NCI-H1930 (cell line): ENCODE data around the gene NRN1L.
"Not testable (repeated sequence)": the region's sequence is repeated elsewhere in the genome, so short reads cannot be mapped to it uniquely, and the experiment has no call there.

Source experiments
- DNase-seq, 2 experiments: peaks; one replicate each; lab custom pipeline; 2025; lab: John Stamatoyannopoulos, UW

NRN1L gene

DNA sequence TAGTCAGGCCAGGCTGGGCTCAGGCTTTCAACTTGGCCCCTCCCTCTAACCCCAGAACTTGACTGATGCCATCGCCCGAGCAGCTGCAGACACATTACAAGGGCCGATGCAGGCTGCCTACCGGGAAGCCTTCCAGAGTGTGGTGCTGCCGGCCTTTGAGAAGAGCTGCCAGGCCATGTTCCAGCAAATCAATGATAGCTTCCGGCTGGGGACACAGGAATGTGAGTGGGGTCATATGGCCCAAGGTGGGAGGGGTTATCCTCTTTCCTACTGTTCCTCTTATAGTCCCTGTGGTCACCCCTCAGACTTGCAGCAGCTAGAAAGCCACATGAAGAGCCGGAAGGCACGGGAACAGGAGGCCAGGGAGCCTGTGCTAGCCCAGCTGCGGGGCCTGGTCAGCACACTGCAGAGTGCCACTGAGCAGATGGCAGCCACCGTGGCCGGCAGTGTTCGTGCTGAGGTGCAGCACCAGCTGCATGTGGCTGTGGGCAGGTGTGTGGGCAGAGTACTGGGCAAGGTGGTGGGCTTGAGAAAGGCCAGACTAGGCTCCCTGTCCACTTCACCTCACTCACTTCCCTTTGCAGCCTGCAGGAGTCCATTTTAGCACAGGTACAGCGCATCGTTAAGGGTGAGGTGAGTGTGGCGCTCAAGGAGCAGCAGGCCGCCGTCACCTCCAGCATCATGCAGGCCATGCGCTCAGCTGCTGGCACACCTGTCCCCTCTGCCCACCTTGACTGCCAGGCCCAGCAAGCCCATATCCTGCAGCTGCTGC lies 2.1 kb upstream of the NRN1L start:
- no peak for DNase-seq

DNA sequence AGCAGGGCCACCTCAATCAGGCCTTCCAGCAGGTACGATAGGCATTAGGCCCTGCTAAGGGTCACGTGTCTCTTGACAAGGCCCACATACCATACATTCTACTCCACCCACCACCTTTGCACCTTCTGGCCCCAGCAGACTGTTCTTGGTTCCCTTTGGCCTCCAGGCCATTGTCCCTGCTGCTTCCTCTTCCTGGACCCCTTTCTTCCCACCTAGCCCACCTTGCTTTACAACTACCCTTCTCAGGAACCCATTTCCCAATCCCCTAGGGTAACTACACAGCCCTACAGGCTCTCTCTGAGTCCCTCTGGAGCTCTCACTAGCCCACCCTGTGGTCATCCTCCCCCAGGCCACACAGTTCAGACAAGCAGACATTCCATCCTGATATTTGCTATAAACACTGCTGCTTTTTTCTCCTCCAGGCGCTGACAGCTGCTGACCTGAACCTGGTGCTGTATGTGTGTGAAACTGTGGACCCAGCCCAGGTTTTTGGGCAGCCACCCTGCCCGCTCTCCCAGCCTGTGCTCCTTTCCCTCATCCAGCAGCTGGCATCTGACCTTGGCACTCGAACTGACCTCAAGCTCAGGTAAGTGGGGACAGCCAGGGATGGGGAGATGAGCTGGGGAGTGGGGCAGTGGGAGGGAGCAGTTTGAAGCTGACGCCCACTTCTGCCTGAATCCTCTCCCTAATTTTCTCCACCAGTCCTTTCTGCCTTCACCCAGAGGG lies 1.4 kb upstream of the NRN1L start:
- no peak for DNase-seq

DNA sequence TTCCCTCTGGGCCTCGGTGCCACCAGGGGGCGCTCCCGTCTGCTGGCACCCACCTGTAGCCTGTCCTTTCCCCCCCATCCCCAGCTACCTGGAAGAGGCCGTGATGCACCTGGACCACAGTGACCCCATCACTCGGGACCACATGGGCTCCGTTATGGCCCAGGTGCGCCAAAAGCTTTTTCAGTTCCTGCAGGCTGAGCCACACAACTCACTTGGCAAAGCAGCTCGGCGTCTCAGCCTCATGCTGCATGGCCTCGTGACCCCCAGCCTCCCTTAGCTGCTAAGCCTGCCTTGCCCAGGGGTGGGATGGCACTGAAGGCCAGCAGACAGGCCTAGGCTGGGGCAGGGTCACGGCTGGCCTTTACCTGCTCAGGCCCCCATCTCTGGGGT lies 818 bp upstream of the NRN1L start:
- DNase-seq, result no peak

DNA sequence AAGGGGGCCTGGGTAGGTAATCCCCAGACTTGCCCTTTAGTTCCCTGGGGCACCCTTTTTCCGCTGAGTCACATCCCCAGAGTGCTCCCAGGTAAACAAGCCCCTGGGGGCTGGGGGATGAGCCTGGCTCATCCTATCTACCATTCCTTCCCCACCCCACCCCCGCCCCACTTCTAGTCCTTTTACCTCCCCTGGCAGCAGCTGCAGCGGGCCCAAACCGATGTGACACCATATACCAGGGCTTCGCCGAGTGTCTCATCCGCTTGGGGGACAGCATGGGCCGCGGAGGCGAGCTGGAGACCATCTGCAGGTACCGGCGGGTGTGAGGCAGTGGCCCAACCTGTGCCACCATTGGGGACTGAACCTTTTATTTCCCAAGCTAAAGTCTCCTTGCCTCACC lies 860 bp downstream of the NRN1L start:
- no peak for DNase-seq

DNA sequence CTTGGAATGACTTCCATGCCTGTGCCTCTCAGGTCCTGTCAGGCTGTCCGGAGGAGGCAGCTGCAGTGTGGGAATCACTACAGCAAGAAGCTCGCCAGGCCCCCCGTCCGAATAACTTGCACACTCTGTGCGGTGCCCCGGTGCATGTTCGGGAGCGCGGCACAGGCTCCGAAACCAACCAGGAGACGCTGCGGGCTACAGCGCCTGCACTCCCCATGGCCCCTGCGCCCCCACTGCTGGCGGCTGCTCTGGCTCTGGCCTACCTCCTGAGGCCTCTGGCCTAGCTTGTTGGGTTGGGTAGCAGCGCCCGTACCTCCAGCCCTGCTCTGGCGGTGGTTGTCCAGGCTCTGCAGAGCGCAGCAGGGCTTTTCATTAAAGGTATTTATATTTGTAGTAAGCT lies 1.3 kb downstream of the NRN1L start:
- DNase-seq, result no peak

DNA sequence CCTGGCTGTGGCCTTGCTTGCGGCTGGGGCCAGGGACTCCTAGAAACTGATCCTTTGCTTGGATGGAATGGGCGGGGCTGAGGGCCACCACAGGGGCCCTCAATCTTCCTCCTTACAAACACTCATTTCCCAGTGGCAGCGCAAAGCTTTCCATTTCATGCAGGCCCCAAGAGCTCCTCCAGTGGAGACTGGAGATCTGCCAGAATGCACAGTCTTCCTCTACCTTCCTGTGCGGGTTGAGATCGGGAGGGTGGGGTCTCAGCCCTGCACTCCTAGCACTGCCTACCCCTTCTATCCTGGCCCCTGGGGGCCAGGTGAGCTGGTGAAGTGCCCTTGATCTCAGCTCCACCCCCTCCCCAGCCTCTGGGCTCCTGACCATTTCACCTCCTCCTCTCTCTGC lies 1.7 kb downstream of the NRN1L start:
- DNase-seq, result no peak

DNA sequence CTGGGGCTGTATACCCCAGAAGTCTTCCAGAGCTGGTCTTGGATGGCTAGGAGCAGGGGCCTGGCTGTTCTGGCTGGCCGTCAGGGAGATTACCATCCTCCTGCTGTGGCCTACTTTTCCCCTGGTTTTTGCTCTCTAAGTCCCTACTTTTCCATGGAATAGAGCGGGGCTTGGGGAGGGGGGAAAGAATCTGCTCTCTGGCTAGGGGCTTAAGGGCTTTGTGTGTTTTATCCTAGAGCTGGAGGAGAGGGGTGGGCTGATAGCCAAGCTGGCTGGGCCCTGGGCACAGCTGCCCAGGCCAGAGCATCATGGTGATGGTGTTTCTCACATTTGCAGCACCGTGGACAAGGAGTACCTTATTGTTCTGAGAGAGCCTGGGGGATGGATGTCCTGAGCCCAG lies 3.6 kb downstream of the NRN1L start:
- no peak for DNase-seq

DNA sequence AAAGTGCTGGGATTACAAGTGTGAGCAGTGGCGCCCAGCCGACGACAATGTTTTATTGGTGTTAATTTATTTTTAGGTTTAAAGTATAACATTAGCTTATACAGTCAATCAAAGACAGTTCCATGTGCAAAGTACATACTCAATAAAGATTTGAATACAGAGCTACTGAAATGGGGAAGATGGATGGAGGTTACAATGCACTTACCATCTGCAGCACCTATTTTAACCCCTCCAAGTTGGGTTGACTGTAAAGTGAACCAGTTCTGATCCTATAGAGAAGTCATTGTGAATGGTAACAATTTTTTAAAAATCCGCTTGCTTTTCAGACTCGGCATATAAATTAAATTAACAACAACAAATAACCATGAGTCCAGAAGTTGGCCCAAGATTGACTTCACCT lies 7.7 kb downstream of the NRN1L start:
- DNase-seq, result no peak

DNA sequence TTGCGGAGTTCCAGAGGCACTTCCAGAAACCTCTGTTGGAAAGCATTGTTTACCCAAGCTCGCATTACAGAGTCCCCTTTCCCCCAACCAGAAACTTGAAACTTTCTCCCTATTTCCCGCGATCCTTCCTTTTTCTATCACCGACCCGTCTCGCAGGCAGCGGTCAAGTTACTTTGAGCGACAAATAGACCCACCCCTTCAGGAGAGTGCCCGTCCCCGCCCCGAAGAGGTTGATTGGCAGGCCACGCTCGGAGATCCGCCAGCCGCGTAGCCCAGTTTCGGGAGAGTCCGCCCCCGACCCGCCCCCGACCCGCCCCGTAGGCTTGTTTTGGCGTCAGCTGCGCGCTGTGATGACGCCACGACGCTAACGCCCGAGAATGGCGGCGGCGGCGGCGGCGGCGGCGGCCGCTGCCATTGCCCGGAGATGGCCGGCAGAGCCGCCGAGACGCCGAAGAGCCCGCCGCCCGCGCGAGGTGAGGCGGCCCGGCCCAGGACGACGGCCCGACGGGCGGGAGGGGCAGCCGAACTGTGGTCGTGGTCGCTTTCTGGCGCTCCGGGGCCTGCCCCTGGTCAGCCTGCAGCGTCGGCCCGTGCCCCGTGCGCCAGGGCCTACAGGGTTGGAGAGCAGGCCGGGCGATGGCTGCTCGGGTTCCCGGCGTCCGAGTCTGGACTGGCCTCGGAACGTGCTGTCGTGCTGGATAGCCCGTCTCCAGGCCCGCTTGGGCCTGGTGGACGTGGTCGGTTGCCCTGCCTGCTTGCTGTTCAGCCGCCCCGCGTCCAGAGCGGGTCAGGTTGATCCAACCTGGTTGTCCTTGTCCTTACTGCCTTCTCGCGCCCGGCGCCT lies 8.4 kb downstream of the NRN1L start, which contains the start of gene PSKH1:
Gene PSKH1, plus strand, starts transcription at position 356 of the 844 bp plus-strand sequence. CDS start 15,496 bp downstream, outside the sequence.
- peak; percentile 83 to 89 for DNase-seq

DNA sequence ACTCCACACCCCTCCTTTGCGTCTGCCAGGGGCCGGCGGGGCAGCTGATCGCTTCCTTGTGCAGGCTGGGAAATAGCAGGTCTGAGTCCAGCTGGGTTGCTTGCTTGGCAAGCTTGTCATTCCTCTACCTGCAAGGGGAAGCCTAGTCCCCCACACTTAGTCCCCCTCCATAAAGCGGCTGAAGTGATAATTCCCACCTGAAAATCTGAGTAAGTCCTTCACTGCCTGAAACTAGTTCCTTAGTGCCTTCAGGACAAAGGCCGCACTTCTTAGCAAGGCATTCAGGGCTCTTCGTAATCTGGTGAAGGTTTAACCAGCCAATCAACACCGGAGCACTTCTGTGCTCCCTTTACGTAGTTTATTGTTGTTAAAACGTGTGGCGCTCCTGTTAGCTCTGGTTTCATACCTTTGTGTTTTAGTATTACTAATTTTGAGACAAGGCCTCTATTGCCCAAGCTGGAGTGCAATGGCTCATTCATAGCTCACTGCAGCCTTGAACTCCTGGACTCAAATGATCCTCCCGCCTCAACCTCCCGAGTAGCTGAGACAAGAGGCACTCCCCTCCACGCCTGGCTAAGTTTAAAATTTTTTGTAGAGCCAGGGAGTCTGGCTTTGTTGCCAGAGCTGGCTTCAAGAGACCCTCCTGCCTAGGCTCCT lies 9.2 kb downstream of the NRN1L start:
- no peak for DNase-seq

DNA sequence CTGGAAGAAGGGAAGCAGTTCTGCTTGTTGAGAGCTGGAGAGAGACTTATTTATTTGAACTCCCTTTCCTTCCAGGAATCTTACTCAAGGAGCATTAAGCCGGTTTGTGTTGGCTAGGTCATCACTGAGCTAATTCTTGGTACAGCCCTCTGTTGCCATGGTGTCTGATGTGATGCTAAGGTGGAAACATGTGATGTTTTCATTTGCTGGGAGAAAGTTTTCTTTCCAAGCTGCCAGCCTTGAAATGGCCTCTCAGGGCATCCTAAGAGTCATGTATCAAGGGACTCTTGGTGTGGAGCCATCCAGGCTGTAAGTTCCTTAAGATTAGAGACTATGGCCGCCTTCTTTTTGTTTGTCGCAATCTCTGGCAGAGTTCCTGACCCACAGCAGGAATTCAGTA lies 12.5 kb downstream of the NRN1L start:
- DNase-seq, result no peak

DNA sequence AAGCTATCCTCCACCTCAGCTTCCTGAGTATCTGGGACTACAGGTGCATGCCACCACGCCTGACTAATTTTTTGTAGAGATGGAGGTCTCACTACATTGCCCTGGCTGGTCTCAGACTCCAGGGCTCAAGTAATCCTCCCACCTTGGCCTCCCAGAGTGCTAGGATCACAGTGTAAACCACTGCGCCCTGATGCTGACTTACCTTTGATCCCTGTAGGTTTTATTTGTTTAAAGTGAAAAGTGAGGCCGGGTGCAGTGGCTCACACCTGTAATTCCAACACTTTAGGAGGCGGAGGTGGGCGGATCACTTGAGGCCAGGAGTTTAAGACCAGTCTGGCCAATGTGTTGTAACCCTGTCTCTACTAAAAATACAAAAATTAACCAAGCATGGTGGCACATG lies 17.0 kb downstream of the NRN1L start:
- DNase-seq, result no peak

DNA sequence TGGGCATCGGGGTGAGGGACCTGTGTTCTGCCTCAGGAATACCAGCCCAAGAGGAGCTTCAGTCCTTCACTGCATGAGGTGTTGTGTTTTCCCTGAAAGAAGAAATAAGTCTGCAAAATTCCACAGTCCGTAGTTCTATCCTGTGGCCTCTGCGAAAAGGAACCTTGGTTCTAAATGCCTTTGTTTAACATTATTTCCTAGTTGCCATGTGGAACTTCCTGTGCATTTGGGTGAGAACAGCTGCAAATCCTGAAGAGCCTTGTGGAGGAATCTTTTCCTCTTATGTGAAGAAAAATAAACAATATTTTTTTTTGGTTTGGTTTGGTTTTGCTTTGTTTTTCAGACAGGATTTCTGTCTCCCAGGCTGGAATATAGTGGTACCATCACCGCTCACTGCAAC lies 18.1 kb downstream of the NRN1L start:
- DNase-seq, result no peak

DNA sequence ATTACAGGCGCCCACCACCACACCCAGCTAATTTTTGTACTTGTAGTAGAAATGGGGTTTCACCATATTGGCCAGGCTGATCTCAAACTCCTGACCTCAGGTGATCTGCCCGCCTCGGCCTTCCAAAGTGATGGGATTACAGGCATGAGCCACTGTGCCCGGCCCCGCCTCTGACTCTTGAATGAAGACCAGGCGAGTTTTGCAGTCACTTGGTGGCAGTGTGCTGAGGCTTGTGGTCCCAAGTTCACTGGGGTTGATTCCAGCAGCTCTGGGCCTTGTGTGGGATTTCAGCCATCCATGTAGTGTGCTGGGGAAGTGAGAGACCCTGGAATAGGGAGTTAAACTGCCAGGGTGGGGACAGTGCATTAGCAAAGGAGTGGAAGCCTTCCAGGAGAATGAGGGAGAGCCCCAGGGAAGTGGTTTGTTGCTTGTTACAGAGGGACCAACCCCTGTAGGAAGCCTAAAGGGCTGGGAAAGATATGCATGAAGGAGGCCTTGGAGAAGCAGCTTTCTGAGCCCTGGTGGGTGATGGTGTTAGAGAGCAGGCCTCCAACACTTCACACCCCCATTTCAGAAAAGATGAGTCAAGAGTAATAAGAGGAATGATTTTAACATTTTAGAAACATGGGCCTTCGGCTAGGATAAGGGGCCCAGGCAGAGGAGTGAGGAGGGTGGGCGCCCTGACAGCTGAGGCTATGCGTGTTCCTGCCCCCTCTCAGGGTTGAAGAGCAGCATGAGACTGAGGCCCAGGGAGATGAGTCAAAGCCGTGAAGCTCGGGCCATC lies 22.9 kb downstream of the NRN1L start:
- DNase-seq, result no peak

DNA sequence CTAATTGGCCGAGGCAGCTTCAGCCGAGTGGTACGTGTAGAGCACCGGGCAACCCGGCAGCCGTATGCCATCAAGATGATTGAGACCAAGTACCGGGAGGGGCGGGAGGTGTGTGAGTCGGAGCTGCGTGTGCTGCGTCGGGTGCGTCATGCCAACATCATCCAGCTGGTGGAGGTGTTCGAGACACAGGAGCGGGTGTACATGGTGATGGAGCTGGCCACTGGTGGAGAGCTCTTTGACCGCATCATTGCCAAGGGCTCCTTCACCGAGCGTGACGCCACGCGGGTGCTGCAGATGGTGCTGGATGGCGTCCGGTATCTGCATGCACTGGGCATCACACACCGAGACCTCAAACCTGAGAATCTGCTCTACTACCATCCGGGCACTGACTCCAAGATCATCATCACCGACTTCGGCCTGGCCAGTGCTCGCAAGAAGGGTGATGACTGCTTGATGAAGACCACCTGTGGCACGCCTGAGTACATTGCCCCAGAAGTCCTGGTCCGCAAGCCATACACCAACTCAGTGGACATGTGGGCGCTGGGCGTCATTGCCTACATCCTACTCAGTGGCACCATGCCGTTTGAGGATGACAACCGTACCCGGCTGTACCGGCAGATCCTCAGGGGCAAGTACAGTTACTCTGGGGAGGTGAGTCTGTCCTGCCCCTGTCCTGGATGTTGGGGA lies 24.5 kb downstream of the NRN1L start:
- DNase-seq, result no peak

DNA sequence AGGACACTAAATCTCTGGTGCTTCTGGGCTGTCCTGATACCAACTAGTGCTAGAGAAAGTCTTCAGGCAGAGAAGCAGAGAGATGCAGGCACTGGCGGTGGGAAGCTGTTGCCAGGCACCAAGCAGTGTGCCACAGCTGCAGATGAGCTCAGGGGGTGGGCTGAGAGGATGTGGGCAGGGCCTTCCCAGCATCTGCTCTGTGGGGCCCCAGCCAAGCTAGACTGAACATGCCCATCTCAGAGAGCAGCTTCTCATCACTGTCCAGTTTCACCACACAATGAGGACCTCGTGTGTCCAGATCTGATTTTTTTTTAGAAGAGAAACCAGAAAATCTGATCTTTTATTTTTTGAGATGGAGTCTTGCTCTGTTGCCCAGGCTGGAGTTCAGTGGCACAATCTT lies 25.5 kb downstream of the NRN1L start:
- no peak for DNase-seq

DNA sequence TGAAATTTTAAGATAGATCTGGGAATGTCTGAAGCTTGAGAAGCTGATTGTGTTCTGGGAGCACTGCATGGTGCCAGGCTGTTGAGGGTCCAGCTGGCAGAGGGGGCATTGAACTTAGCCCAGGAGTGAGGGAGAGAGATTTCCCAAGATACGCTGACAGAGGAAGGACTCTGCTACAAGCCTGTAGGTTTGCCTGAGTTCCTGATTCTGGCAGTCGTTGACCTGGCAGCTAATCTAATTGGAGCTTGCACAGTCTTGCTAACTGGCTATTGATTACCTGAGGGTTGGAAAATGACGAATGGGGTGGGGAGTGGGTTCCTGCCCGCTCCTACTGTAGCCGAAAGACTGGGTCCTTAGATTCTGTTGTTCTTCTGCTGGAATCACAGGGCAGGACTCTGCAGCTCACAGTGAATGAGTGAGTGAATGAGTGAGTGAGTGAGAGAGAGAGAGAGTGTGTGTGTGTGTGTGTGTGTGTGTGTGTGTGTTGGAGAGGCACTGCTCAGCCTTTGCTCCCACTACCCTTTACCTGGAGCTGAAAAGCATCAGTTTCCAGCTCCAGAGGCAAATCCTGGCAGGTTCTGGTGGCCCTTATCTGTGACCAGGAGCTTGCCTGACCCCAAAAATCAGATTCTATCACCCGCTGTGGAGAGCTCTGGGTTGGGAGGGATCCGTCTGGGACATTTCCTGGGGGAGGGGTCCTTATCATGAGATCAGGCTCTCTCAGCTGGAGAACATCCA lies 30.2 kb downstream of the NRN1L start:
- DNase-seq, result no peak

DNA sequence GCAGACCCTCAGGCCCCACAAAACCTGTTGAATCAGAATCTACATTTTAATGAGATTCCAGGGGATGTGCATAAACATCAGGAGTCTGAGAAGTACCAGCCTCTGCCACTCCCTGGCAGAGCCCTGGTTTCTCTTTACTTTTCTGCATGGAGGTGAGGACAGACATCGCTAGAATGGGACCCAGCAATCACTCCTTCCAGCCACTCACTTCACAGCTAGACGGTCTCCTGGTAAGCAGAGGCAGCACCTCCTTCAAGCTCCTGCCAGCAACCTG lies 30.7 kb downstream of the NRN1L start:
- not testable (repeated sequence) for DNase-seq

DNA sequence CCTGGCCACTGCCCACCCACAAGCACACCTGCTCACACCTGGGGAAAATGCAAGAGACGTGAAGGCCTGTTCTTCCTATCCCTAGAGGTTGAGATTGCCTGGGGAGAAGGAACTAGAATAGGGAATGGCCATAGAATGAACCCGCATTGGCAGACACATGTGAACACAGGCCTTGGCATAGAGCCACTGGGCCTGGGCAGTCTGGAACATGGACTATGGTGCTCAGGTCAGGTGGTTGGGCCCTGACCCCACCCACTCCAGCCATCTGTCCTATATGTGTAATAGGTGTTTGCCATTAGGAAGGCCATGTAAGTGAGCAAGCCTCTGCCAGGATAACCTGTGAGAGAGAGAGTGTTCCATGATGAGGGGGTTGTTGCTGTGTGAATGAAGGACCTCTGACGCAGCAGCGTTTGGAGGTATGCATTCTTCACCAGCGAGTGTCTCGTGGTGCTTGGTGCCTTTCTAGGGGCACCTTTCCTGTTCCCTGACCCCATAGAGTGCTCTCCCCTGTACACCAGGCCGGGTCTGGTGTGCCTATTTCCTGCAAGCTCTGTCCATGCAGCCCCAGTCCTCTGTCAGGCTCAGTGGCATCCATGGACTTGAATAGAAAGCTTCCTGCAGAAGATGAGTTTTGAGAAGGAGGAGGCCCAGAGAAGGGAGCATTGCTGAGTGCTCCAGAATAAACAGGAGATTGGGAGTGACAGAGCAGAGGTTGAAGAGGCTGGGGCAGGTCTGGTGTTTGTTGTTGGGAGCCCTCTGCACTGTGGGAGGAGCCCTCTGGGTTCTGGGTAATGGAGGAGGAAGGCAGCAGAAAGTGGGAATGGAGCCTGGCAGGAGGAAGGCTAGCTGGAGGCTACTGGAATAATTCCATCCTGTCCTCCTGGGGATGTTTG lies 31.4 kb downstream of the NRN1L start:
- DNase-seq, result no peak
